Ovary (tissue), 9 donors: ENCODE data around the gene TCERG1L. TPM values are rescaled to one million over a fixed set of nuclear protein-coding genes. Genes with fewer than 3 reads are reported as not detected.

ENCODE experiments used
- DNase-seq, 5 donors: peaks; one replicate each; pipeline ENCODE4 v3.0.0-alpha.2; 2019 to 2020
- H3K27ac ChIP-seq, 2 donors: fragments of 200-600 bp; one replicate each; pipeline versions ENCODE4 v1.5.1 to v1.8.0; 2019 to 2022
- H3K27me3 ChIP-seq: fragments of 200-600 bp; one replicate; pipeline ENCODE4 v1.8.0; 2022
- H3K36me3 ChIP-seq: fragments of 200-600 bp; sonication (generic); one replicate; pipeline ENCODE4 v1.5.1; 2019
- H3K4me1 ChIP-seq: one replicate; pipeline ENCODE4 v1.8.1; 2013; ENCODE audit warnings: mild to moderate bottlenecking, moderate library complexity; ENCODE audit not compliant: insufficient read depth
- H3K4me3 ChIP-seq: fragments of 200-600 bp; sonication (generic); one replicate; pipeline ENCODE4 v1.5.1; 2017
- H3K9me3 ChIP-seq, 2 donors: fragments of 200-600 bp in 1 of 2; sonication (generic) in 1 of 2; one replicate each; pipeline versions ENCODE4 v1.5.1 to v1.8.1; 2013 to 2019; ENCODE audit warnings: mild to moderate bottlenecking in 1 of 2, moderate library complexity in 1 of 2
- EP300 ChIP-seq: sonication (generic); formaldehyde crosslinking; IDR thresholded peaks from one replicate; pipeline ENCODE4 v1.6.1; 2017; ENCODE audit warnings: antibody characterized with exemption
- POLR2A ChIP-seq: fragments of 450-650 bp; IDR thresholded peaks from one replicate; pipeline ENCODE4 v1.6.1; 2017; ENCODE audit warnings: antibody characterized with exemption, mild to moderate bottlenecking, moderate library complexity
- WGBS, 3 donors: extraction: QIAGEN DNeasy Blood & Tissue Kit in 1 of 3; methylation state at CpG; one replicate each; pipeline versions ENCODE4 v1.1.5 to v1.1.7; 2013 to 2017; 5-methylcytosine and 5-hydroxymethylcytosine counted together
- intact Hi-C, 4 donors: fragments of 100-400 bp; cut with DNase I; formaldehyde crosslinking; loops; one replicate each; pipeline versions ENCODE4 v1.11.0 to v1.15.1; 2022 to 2023
- polyA plus RNA-seq, 2 donors: library from polyadenylated mRNA; stranded (reverse); fragments of 200-250 nt in 1 of 2; fragments of 350-450 nt in 1 of 2; fragmentation: Illumina TruSeq in 1 of 2; extraction: RNeasy Lipid Tissue Mini Kit (QIAGEN cat#74804) in 1 of 2; gene quantifications; one replicate each; pipeline ENCODE4 v1.2.3, GENCODE V29; 2013 to 2014
- total RNA-seq, 7 donors: library from RNA; depleted of rRNA in 2 of 7; stranded (reverse); fragments of >200 nt in 2 of 7; fragmentation: NEBNext Ultra II Directional in 3 of 7; extraction: Animal tissue kit (Norgen Biotek cat#: 25700) in 3 of 7; gene quantifications; one replicate each; pipeline versions ENCODE4 v1.1.0 to v1.2.4, GENCODE V29; 2016 to 2023
- TF ChIP-seq, protein P1 (sequence below), 3 donors: fragments of 450-650 bp in 2 of 3; fragments of 200-600 bp in 1 of 3; IDR thresholded peaks; one replicate each; pipeline versions ENCODE4 v1.5.1 to v1.8.0; 2016 to 2022; ENCODE audit warnings: antibody characterized with exemption in 3 of 3, mild to moderate bottlenecking in 1 of 3
- donor health status: DM: no; HTN: no; CAD: no; lungs with moderate emphysema.
- donor health status: DM: no; HTN: no; CAD: no.
- donor health status: Bipolar disorder and iron deficiency.
- donor health status: DM: yes; HTN: yes; CAD: no.
- donor health status: DM: no; HTN: no; CAD: no.
- donor health status: DM: yes; HTN: yes; CAD: no.

TCERG1L gene
- total and polyA plus RNA-seq, 9 donors, result 1.1 to 8.0 (median 1.8) TPM

DNA sequence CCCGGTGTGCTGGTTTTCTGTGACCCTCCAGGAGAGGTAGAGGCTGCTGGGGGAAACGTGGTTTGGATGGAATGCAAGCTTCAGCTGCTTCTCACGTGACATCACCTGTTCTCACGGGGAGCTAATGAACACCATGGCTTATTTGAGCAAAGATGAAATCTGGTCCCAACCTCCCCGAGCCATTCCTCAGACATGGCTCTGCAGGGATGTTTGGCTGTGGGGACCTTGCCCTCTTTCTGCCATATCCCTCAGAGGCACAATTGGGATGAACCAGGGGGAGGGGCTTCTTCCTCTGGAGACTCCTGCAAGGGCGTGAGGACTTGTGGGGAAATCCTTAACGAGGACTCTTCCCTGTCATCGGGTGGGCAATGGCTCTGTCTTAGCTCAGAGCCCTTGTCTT, 236.8 kb downstream of the TCERG1L start:
- intact Hi-C loops, result no loop called here
- no peak for DNase-seq
- 88 to 93% (median 92%) methylated on average over 8 of the region's 8 CpGs for WGBS, 3 donors
- H3K4me1 ChIP-seq, result no peaks in the 10 kb centered on the region
- H3K36me3 ChIP-seq, result no peaks in the 10 kb centered on the region
- H3K4me3 ChIP-seq, result no peak overlapping the region
- no peak overlapping the region for H3K27ac ChIP-seq
- no peak for TF ChIP-seq EP300
- TF ChIP-seq, protein P1, sequence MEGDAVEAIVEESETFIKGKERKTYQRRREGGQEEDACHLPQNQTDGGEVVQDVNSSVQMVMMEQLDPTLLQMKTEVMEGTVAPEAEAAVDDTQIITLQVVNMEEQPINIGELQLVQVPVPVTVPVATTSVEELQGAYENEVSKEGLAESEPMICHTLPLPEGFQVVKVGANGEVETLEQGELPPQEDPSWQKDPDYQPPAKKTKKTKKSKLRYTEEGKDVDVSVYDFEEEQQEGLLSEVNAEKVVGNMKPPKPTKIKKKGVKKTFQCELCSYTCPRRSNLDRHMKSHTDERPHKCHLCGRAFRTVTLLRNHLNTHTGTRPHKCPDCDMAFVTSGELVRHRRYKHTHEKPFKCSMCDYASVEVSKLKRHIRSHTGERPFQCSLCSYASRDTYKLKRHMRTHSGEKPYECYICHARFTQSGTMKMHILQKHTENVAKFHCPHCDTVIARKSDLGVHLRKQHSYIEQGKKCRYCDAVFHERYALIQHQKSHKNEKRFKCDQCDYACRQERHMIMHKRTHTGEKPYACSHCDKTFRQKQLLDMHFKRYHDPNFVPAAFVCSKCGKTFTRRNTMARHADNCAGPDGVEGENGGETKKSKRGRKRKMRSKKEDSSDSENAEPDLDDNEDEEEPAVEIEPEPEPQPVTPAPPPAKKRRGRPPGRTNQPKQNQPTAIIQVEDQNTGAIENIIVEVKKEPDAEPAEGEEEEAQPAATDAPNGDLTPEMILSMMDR (IDR thresholded peaks at IDR 0.05), result no peak
- no peak for TF ChIP-seq POLR2A
- H3K9me3 ChIP-seq, result no peaks in the 10 kb centered on the region
- no peaks in the 10 kb centered on the region for H3K27me3 ChIP-seq

DNA sequence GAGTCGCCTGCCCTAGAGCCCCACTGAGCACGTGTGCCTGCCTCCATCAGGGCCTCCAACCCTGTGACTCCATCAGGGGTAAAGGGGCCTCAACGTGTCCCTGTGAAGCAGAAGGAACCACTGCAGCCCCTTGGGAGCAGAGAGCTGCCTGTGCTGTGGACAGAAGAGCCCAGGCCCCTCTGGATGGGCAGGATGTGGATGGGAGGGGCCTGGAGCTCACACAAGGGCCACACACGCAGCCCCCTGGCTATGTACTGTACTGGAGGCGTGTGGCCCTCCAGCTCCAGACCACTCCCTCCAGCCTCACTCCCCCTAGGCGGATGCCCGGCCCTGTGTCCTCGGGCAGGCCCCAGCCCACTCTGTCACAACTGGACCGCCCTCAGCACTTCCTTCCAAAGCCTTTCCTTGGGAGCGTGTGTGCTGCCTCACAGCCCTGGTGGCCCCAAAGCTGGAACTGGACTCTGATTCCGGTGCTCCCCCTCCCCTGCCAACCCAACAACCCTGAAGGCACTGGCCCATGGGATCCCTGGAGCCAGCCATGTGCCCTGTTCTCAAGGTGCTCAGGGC, 238.0 kb downstream of the TCERG1L start:
- no peaks in the 10 kb centered on the region for H3K36me3 ChIP-seq
- H3K27me3 ChIP-seq, result no peaks in the 10 kb centered on the region
- no peak overlapping the region for H3K27ac ChIP-seq
- intact Hi-C loops, result no loop called here
- H3K4me1 ChIP-seq, result no peaks in the 10 kb centered on the region
- no peaks in the 10 kb centered on the region for H3K9me3 ChIP-seq
- no peak for DNase-seq
- 83 to 91% (median 87%) methylated on average over 11 of the region's 11 CpGs for WGBS, 3 donors
- no peak overlapping the region for H3K4me3 ChIP-seq
- TF ChIP-seq POLR2A, result no peak
- TF ChIP-seq, protein P1 (IDR thresholded peaks at IDR 0.05), result no peak
- no peak for TF ChIP-seq EP300

DNA sequence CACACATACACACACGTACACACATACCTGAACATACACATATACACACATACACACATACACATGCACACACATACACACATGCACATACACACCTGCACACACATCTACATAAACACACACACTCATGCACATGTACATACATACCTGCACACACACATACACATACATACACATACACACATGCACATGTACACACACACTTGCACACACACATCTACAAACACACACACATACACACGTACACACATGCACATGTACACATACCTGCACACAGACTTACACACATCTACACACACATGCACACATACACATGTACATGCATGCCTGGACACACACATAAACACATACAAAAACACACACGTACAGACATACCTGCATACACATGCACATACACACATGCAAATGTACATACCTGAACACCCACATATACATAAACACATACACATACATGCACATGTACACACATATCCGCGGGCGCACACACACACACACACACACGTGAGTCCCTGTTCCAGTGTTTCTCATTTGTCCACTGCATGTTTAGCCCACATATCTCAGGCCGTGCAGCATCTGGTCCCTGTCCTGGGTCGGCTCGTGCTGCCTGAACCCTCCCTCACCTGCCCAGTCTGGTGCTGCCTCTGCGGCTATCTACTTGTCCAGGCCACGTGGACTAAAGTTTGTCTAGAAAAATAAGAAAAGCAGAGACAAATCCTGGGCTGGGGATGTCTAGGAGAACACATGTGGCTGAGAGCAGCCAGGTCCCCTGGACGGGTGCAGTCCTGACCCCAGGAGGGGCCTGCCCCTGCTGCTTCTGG, 238.7 kb downstream of the TCERG1L start:
- no peaks in the 10 kb centered on the region for H3K9me3 ChIP-seq
- DNase-seq, result no peak
- H3K36me3 ChIP-seq, result no peaks in the 10 kb centered on the region
- no peaks in the 10 kb centered on the region for H3K4me1 ChIP-seq
- intact Hi-C loops, result no loop called here
- H3K4me3 ChIP-seq, result no peak overlapping the region
- TF ChIP-seq POLR2A (no peak), EP300 (no peak)
- TF ChIP-seq, protein P1 (IDR thresholded peaks at IDR 0.05), result no peak
- H3K27ac ChIP-seq, result no peak overlapping the region
- 87 to 89% (median 87%) methylated on average over 13 of the region's 13 CpGs for WGBS, 3 donors
- no peaks in the 10 kb centered on the region for H3K27me3 ChIP-seq

DNA sequence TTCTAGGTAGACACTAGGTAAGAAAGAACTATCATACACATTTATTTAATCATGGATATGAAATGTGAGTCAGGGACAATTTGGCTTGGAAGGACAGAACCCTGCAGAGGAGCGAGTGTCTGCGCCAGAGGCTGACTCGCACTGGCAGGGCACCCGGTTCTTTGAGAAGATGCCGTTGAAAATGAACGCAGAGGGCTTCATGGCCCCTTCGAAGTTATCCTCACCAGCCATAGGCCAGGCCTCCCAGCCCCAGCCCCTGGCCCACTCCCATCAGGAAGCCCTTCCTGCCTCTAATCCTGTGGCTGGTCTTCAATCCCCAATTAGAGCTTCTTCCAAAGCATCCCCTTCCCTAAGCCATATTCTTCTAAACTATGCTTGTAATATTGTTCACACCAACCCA, 239.8 kb downstream of the TCERG1L start:
- intact Hi-C loops, result no loop called here
- no peaks in the 10 kb centered on the region for H3K27me3 ChIP-seq
- no peak for TF ChIP-seq EP300
- TF ChIP-seq, protein P1 (IDR thresholded peaks at IDR 0.05), result no peak
- TF ChIP-seq POLR2A, result no peak
- H3K4me1 ChIP-seq, result no peaks in the 10 kb centered on the region
- H3K27ac ChIP-seq, result no peak overlapping the region
- no peak overlapping the region for H3K4me3 ChIP-seq
- no peaks in the 10 kb centered on the region for H3K9me3 ChIP-seq
- no peaks in the 10 kb centered on the region for H3K36me3 ChIP-seq
- 88 to 90% (median 90%) methylated on average over 7 of the region's 7 CpGs for WGBS, 3 donors
- DNase-seq, result no peak
